Endothelial cell of umbilical vein (primary cell): Measurements from ENCODE around the gene STK11IP. TPM values are rescaled to one million over a fixed set of nuclear protein-coding genes. Genes with fewer than 3 reads are reported as not detected.

Experiments
- BruUV-seq: library from RNA; stranded (reverse); fragments of 400-500 nt; replicated peaks from 2 replicates; lab custom pipeline; 2021; lab: Mats Ljungman, UMichigan
- CTCF ChIA-PET: fragments of 300-600, 350-600 bp; sonication (Branson Sonifier 250); formaldehyde crosslinking; loops from one replicate; lab custom pipeline; 2021; ENCODE audit warnings: antibody characterized with exemption, inconsistent platforms; lab: Charles Lee
- POLR2A ChIA-PET: fragments of 300-600, 350-600 bp; sonication (Branson Sonifier 250); formaldehyde crosslinking; loops from one replicate; lab custom pipeline; 2021; ENCODE audit warnings: antibody characterized with exemption, inconsistent platforms; lab: Charles Lee
- DNase-seq: peaks from one replicate; pipeline ENCODE4 v3.0.0-alpha.2; 2011; ENCODE audit warnings: low read depth, low spot score
- FAIRE-seq: peaks from 2 replicates; lab custom pipeline; 2011; peaks lifted over from hg19 to GRCh38; lab: Jason Lieb, UNC
- H2AFZ ChIP-seq: 2 replicates; pipeline ENCODE4 v1.6.0; 2012; ENCODE audit warnings: low read depth, low read length, control low read depth, inconsistent platforms
- H3K27ac ChIP-seq: 2 replicates; pipeline ENCODE4 v1.5.1; 2011; ENCODE audit warnings: low read depth, mild to moderate bottlenecking, control low read depth, low read length, moderate library complexity; ENCODE audit not compliant: insufficient read depth
- H3K27me3 ChIP-seq, 2 experiments: 2 replicates each; pipeline versions ENCODE4 v1.6.0 to v1.6.1; 2011; ENCODE audit warnings: low read length in 2 of 2, mixed read lengths in 1 of 2; ENCODE audit not compliant: control insufficient read depth in 2 of 2, insufficient read depth in 2 of 2
- H3K36me3 ChIP-seq, 2 experiments: 2 replicates in 1 of 2; 3 replicates in 1 of 2; pipeline ENCODE4 v1.5.1; 2011; ENCODE audit warnings: low read length in 2 of 2, mild to moderate bottlenecking in 1 of 2, moderate library complexity in 1 of 2; ENCODE audit not compliant: control insufficient read depth in 2 of 2, insufficient read depth in 2 of 2; ENCODE audit errors: extremely low read depth in 1 of 2
- H3K4me1 ChIP-seq: 3 replicates; pipeline ENCODE4 v1.5.1; 2011; ENCODE audit warnings: mild to moderate bottlenecking, low read length; ENCODE audit not compliant: control insufficient read depth, insufficient read depth; ENCODE audit errors: extremely low read depth
- H3K4me2 ChIP-seq: 2 replicates; pipeline ENCODE4 v1.6.1; 2011; ENCODE audit warnings: low read length, control low read depth, mixed read lengths; ENCODE audit not compliant: insufficient read depth
- H3K4me3 ChIP-seq, 3 experiments: fragments of 200-600 bp in 1 of 3; sonication (generic), shearing (Covaris generic) in 1 of 3; replicated peaks in 1 of 3; 2 replicates each; pipeline ENCODE4 v1.5.1; 2011 to 2016; ENCODE audit warnings: control low read depth in 3 of 3, low read length in 3 of 3, mild to moderate bottlenecking in 2 of 3, inconsistent platforms in 1 of 3, low read depth in 1 of 3, moderate library complexity in 1 of 3; ENCODE audit not compliant: insufficient read depth in 1 of 3
- H3K79me2 ChIP-seq: 2 replicates; pipeline ENCODE4 v1.6.0; 2012; ENCODE audit warnings: low read length, inconsistent platforms; ENCODE audit not compliant: control insufficient read depth, insufficient read depth
- H3K9ac ChIP-seq: replicated peaks from 2 replicates; pipeline ENCODE3; 2011; ENCODE audit warnings: low read length, control low read depth; ENCODE audit not compliant: insufficient read depth; ENCODE audit errors: extremely low read depth
- H3K9me1 ChIP-seq: replicated peaks from 3 replicates; pipeline ENCODE4 v1.6.0; 2011; ENCODE audit warnings: mild to moderate bottlenecking, low read length; ENCODE audit not compliant: control insufficient read depth, insufficient read depth; ENCODE audit errors: extremely low read depth
- H3K9me3 ChIP-seq: replicated peaks from 2 replicates; pipeline ENCODE4 v1.5.1; 2012; ENCODE audit warnings: low read length, inconsistent platforms; ENCODE audit not compliant: control insufficient read depth, insufficient read depth
- H4K20me1 ChIP-seq: replicated peaks from 2 replicates; pipeline ENCODE3; 2011; ENCODE audit warnings: mild to moderate bottlenecking, low read length; ENCODE audit not compliant: control insufficient read depth, insufficient read depth; ENCODE audit errors: extremely low read depth
- CTCF ChIP-seq, 2 donors: IDR thresholded peaks; 1 replicate in 1 of 2; 2 replicates in 1 of 2; pipeline ENCODE4 v1.5.1; 2011; ENCODE audit warnings: low read length in 2 of 2, mild to moderate bottlenecking in 2 of 2, moderate library complexity in 2 of 2, control low read depth in 1 of 2, inconsistent platforms in 1 of 2, low read depth in 1 of 2; ENCODE audit not compliant: insufficient read depth in 1 of 2; ENCODE audit errors: extremely low read depth in 1 of 2
- EZH2 ChIP-seq: IDR thresholded peaks from 2 replicates; pipeline ENCODE4 v1.6.1; 2012; ENCODE audit warnings: borderline replicate concordance, low read depth, mild to moderate bottlenecking, moderate library complexity, low read length, inconsistent platforms; ENCODE audit not compliant: severe bottlenecking
- FOS ChIP-seq: IDR thresholded peaks from 2 replicates; pipeline ENCODE4 v1.6.1; 2011; ENCODE audit warnings: mild to moderate bottlenecking, low read length, moderate library complexity, borderline replicate concordance; ENCODE audit not compliant: insufficient read depth
- GATA2 ChIP-seq: IDR thresholded peaks from 2 replicates; pipeline ENCODE4 v1.7.0; 2011; ENCODE audit warnings: low read depth, mild to moderate bottlenecking, moderate library complexity, mixed read lengths, low read length; ENCODE audit not compliant: insufficient read length, insufficient read depth
- JUN ChIP-seq: IDR thresholded peaks from 2 replicates; pipeline ENCODE4 v1.6.1; 2011; ENCODE audit warnings: borderline replicate concordance, low read depth; ENCODE audit not compliant: insufficient read length, insufficient read depth
- MAX ChIP-seq: IDR thresholded peaks from 2 replicates; pipeline ENCODE4 v1.6.1; 2011; ENCODE audit not compliant: insufficient read depth, insufficient read length
- MYC ChIP-seq: IDR thresholded peaks from one replicate; pipeline ENCODE4 v1.6.1; 2011; ENCODE audit warnings: mild to moderate bottlenecking, low read depth, low read length
- POLR2A ChIP-seq: IDR thresholded peaks from 2 replicates; pipeline ENCODE4 v1.6.1; 2012; ENCODE audit warnings: low read depth, mild to moderate bottlenecking, control low read depth, low read length
- POLR2AphosphoS5 ChIP-seq: IDR thresholded peaks from 2 replicates; pipeline ENCODE4 v1.6.1; 2012; ENCODE audit warnings: low read depth, mild to moderate bottlenecking, control low read depth, low read length, moderate library complexity; ENCODE audit not compliant: insufficient read depth
- dilution Hi-C: fragments of 300-500 bp; cut with MboI; formaldehyde crosslinking; loops from one replicate; pipeline ENCODE4 v1.15.0; 2019; ENCODE audit warnings: low sequenced_read_pairs; ENCODE audit not compliant: extremely low pct_ligation_motif_present
- intact Hi-C: fragments of 100-400 bp; cut with micrococcal nuclease; formaldehyde crosslinking; loops from one replicate; pipeline ENCODE4 v1.10.0; 2022
- polyA plus RNA-seq, 4 experiments: library from polyadenylated mRNA; depleted of rRNA in 3 of 4; stranded (reverse) in 3 of 4; unstranded in 1 of 4; fragments of >200 nt; gene quantifications; 2 replicates each; pipeline versions ENCODE4 v1.2.1 to v1.2.3, GENCODE V29; 2011 to 2012; ENCODE audit warnings: missing spikeins in 1 of 4
- total RNA-seq: library from RNA; stranded (reverse); gene quantifications from 2 replicates; pipeline ENCODE4 v1.2.3, GENCODE V29; 2021

STK11IP gene
- total and polyA plus RNA-seq, 2 donors (not counting 3 experiments of a cell fraction or from before 2014, with no cell fraction given) = 17.7 to 19.2 TPM

- Histone ChIP-seq H3K36me3 (peaks cover 0 to 14% of the 10 kb centered on the region in 2 experiments), H3K9ac (no peak overlapping the region), H3K79me2 (no peaks in the 10 kb centered on the region), H4K20me1 (no peaks in the 10 kb centered on the region), H3K4me2 (no peak overlapping the region), H3K9me3 (no peaks in the 10 kb centered on the region), H3K4me3 (no peak overlapping the region), H3K4me1 (no peaks in the 10 kb centered on the region), H3K9me1 (no peaks in the 10 kb centered on the region), H3K27ac (no peak overlapping the region), H3K27me3 (no peaks in the 10 kb centered on the region), H2AFZ (no peak overlapping the region)
- ChIA-PET CTCF (no interaction called here), POLR2A (no interaction called here)
- DNase-seq (no peak), FAIRE-seq (no peak)
- TF ChIP-seq MYC (no peak), FOS (no peak), JUN (no peak), CTCF (IDR thresholded peaks at IDR 0.05; ENCODE audit: extremely low read depth in 1 of 2, insufficient read depth in 1 of 2, low read depth in 1 of 2, low read length in 2 of 2) (no peak), MAX (no peak), EZH2 (no peak), POLR2AphosphoS5 (no peak), POLR2A (no peak), GATA2 (no peak)
- intact Hi-C loops = no loop called here
- dilution Hi-C loops = no loop called here
- no TSS peak for BruUV-seq
Measured at GRCh38 chr2:219613461-219614070, 15.9 kb downstream of the STK11IP start.
